Tibial artery (tissue), 4 donors: ENCODE measurements around the gene RGS17.

Experiments used
- DNase-seq, 2 donors: peaks; one replicate each; pipeline ENCODE4 v3.0.0-alpha.2; 2019
- H3K27ac ChIP-seq, 2 donors: fragments of 200-600 bp; sonication (generic) in 1 of 2; 1 replicate in 1 of 2; 2 replicates in 1 of 2; pipeline ENCODE4 v1.5.1; 2018 to 2019; ENCODE audit warnings: mild to moderate bottlenecking in 1 of 2
- H3K27me3 ChIP-seq, 2 donors: fragments of 200-600 bp; sonication (generic) in 1 of 2; one replicate each; pipeline versions ENCODE4 v1.5.1 to v1.6.0; 2016 to 2019
- H3K36me3 ChIP-seq, 3 donors: fragments of 200-600 bp; sonication (generic) in 2 of 3; one replicate each; pipeline ENCODE4 v1.5.1; 2016 to 2019; ENCODE audit warnings: mild to moderate bottlenecking in 2 of 3
- H3K4me1 ChIP-seq, 4 donors: fragments of 200-600 bp; sonication (generic) in 2 of 4; 1 replicate in 3 of 4; 2 replicates in 1 of 4; pipeline ENCODE4 v1.5.1; 2016 to 2019
- H3K4me3 ChIP-seq, 2 donors: fragments of 200-600 bp; sonication (generic) in 1 of 2; 1 replicate in 1 of 2; 2 replicates in 1 of 2; pipeline ENCODE4 v1.5.1; 2018 to 2019; ENCODE audit warnings: mild to moderate bottlenecking in 2 of 2
- H3K9me3 ChIP-seq, 3 donors: fragments of 200-600 bp; sonication (generic) in 1 of 3; one replicate each; pipeline ENCODE4 v1.5.1; 2016 to 2019
- intact Hi-C: fragments of 100-400 bp; cut with DNase I; formaldehyde crosslinking; loops from one replicate; pipeline ENCODE4 v1.15.0; 2023; ENCODE audit warnings: low total_unique reads
- TF ChIP-seq, protein P1 (sequence below), 2 experiments: fragments of 200-600 bp in 1 of 2; fragments of 450-650 bp in 1 of 2; IDR thresholded peaks; one replicate each; pipeline ENCODE4 v1.5.1; 2017 to 2019; ENCODE audit warnings: antibody characterized with exemption in 2 of 2, mild to moderate bottlenecking in 1 of 2, moderate library complexity in 1 of 2

The RGS17 gene

DNA sequence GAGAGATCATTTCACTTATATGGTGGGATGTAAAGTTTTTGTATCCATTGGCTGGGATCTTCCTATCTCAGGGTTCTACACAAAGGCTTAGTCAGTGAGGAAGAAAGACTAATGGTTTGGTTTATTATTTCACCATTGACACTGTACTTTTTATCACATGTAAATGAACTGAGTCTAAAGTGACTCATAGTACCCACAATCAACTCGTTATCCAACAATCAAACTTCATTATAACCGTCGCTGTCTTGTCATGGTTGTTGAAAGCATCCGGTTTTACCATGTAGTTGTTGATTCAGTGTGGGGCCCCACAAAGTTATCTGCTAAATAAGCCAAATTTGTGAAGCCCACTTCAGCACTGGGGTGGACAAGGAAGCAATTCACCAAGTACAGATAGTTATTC lies 72.8 kb downstream of the RGS17 start:
- intact Hi-C loops: no loop called here
- Histone ChIP-seq H3K27ac (no peak overlapping the region), H3K27me3 (no peaks in the 10 kb centered on the region), H3K9me3 (peaks cover 0 to 7% (median 0%) of the 10 kb centered on the region in 3 donors), H3K36me3 (no peaks in the 10 kb centered on the region), H3K4me1 (no peaks in the 10 kb centered on the region), H3K4me3 (no peak overlapping the region)
- TF ChIP-seq, protein P1, sequence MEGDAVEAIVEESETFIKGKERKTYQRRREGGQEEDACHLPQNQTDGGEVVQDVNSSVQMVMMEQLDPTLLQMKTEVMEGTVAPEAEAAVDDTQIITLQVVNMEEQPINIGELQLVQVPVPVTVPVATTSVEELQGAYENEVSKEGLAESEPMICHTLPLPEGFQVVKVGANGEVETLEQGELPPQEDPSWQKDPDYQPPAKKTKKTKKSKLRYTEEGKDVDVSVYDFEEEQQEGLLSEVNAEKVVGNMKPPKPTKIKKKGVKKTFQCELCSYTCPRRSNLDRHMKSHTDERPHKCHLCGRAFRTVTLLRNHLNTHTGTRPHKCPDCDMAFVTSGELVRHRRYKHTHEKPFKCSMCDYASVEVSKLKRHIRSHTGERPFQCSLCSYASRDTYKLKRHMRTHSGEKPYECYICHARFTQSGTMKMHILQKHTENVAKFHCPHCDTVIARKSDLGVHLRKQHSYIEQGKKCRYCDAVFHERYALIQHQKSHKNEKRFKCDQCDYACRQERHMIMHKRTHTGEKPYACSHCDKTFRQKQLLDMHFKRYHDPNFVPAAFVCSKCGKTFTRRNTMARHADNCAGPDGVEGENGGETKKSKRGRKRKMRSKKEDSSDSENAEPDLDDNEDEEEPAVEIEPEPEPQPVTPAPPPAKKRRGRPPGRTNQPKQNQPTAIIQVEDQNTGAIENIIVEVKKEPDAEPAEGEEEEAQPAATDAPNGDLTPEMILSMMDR (IDR thresholded peaks at IDR 0.05): no peak
- no peak for DNase-seq

DNA sequence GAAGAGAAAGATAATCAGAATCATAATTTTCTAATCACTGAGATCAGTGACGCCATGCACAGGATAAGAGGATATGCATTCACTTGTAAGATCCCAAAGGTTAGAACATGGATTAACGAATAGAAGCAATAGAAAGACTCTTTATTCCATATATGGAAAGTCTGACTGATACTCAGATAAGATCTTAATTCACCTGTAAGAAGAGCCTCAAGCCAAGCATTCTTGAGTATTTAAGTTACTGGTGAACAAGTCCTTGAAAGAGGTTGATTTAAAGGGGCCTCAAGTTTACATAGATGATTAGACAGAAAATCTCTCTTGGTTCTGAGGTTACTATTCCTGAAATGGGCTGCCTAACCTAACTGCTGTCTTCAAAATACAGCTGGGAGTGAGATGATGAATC lies 74.8 kb downstream of the RGS17 start:
- Histone ChIP-seq H3K4me3 (no peak overlapping the region), H3K9me3 (peaks cover 0 to 8% (median 0%) of the 10 kb centered on the region in 3 donors), H3K27ac (no peak overlapping the region), H3K27me3 (no peaks in the 10 kb centered on the region), H3K36me3 (no peaks in the 10 kb centered on the region), H3K4me1 (no peaks in the 10 kb centered on the region)
- DNase-seq: no peak
- TF ChIP-seq, protein P1 (IDR thresholded peaks at IDR 0.05): no peak
- intact Hi-C loops: no loop called here

DNA sequence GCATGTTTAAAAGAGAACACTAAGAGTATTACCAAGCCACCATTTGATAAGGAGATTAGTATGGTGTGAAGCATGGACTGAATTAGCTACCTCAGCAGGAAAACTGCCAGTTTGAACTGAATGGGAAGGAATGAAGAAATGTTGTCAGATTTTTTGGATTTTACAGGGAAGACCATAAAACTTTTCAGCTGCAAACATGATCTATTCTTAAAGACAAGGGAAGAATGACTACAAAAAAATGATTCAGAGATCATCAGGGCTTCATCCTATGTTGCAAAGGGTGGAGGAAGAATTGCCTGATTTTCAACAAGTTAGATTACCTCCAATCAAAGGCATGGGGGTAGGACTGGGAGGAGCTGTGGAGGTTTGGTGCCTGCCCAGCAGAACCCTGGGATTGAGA lies 79.3 kb downstream of the RGS17 start:
- Histone ChIP-seq H3K9me3 (peaks cover 0 to 8% (median 0%) of the 10 kb centered on the region in 3 donors), H3K4me3 (no peak overlapping the region), H3K4me1 (no peaks in the 10 kb centered on the region), H3K27ac (no peak overlapping the region), H3K36me3 (no peaks in the 10 kb centered on the region), H3K27me3 (no peaks in the 10 kb centered on the region)
- TF ChIP-seq, protein P1 (IDR thresholded peaks at IDR 0.05): no peak
- DNase-seq: no peak
- intact Hi-C loops: no loop called here

DNA sequence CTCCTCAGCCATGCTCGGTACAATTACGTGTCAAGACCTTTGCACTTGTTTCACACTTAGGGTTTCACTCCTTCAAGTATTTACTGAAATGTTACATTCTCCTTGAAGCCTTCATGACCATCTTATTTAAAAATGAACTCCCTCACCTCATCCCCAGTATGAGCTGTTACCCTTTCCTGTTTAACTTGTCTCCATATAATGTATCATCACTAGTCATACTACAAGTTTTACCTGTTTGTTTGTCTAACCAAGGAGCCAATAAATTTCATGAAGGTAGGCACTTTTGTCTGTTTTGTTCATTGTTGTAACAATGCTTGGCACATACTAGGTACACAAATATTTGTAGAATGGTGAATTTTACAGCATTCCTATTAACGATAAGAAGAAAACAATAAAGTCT lies 82.5 kb downstream of the RGS17 start:
- DNase-seq: no peak
- H3K4me1 ChIP-seq: no peaks in the 10 kb centered on the region
- H3K9me3 ChIP-seq: peaks cover 0 to 8% (median 0%) of the 10 kb centered on the region in 3 donors
- no peak overlapping the region for H3K4me3 ChIP-seq
- no peak overlapping the region for H3K27ac ChIP-seq
- intact Hi-C loops: no loop called here
- TF ChIP-seq, protein P1 (IDR thresholded peaks at IDR 0.05): no peak
- no peaks in the 10 kb centered on the region for H3K36me3 ChIP-seq
- no peaks in the 10 kb centered on the region for H3K27me3 ChIP-seq

DNA sequence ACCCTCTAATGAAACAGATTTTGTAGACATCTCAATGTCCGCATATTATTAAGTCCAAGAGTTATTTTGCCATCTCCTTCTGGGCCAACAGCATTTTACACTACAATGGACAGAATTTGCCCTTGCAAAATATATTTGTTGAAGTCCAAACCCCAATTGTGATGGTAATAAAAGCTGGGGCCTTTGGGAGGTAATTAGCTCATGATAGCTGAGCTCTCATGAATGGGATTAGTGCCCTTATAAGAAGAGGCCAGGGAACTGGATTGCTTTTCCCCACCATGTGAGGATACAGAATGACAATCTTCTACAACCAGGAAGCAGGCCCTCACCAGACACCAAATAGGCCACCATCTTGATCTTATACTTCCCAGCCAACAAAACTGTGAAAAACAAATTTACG lies 83.7 kb downstream of the RGS17 start:
- Histone ChIP-seq H3K27ac (no peak overlapping the region), H3K36me3 (no peaks in the 10 kb centered on the region), H3K4me3 (no peak overlapping the region), H3K9me3 (peaks cover 0 to 8% (median 0%) of the 10 kb centered on the region in 3 donors), H3K4me1 (no peaks in the 10 kb centered on the region), H3K27me3 (no peaks in the 10 kb centered on the region)
- DNase-seq: no peak
- intact Hi-C loops: no loop called here
- TF ChIP-seq, protein P1 (IDR thresholded peaks at IDR 0.05): no peak

DNA sequence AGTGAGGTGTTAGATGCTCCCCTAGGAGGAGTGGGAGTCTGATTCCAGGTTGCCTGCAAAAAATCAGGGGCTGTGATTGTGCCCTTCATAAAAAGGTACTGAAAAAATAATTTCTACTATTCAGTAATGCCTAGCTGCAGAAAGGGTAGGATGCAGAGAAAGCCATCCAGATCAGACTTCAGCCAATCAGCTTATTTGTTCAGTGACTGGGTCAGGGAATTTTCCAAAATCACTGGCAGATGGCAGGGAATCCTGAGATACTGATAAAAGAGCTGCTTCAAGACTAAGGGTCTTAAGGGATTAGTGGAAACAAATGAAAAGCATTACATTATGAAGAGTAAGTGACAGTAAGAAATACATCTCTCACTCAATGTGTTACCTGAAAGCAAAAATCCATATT lies 85.8 kb downstream of the RGS17 start:
- no peak for DNase-seq
- intact Hi-C loops: no loop called here

More for the DNA sequence above, 85.8 kb downstream of the RGS17 start:
- Histone ChIP-seq H3K4me1 (no peaks in the 10 kb centered on the region), H3K27me3 (no peaks in the 10 kb centered on the region), H3K36me3 (no peaks in the 10 kb centered on the region), H3K4me3 (no peak overlapping the region), H3K9me3 (no peaks in the 10 kb centered on the region), H3K27ac (no peak overlapping the region)
- TF ChIP-seq, protein P1 (IDR thresholded peaks at IDR 0.05): no peak
